GM19025 (cell line): Measurements from ENCODE around the gene ELAVL1.
"Not testable (repeated sequence)": the region's sequence is repeated elsewhere in the genome, so short reads cannot be mapped to it uniquely, and the experiment has no call there.

Experiments used
- ATAC-seq: cut with Tn5 transposase; IDR thresholded peaks from one replicate; pipeline ENCODE4 v1.9.1; 2021; ENCODE audit warnings: mild to moderate bottlenecking, low read depth, moderate library complexity; ENCODE audit not compliant: unreplicated experiment

Gene ELAVL1

GRCh38 chr19:7926021-7926726 lies 79.3 kb downstream of the ELAVL1 start, which contains the start of gene CTXN1:
CTXN1 (minus strand) TSS chr19:7926135; CDS start chr19:7925538, 597 bp downstream.
- ATAC-seq, result no peak

GRCh38 chr19:7925171-7925851 lies 80.1 kb downstream of the ELAVL1 start:
- ATAC-seq, result no peak

- no peak for ATAC-seq
These were observed 80.7 kb downstream of the ELAVL1 start for GRCh38 chr19:7924651-7925170.

GRCh38 chr19:7924241-7924640 lies 81.2 kb downstream of the ELAVL1 start:
- no peak for ATAC-seq

- no peak for ATAC-seq
These were observed 81.9 kb downstream of the ELAVL1 start for GRCh38 chr19:7923295-7924191.

- ATAC-seq, result no peak
These were observed 82.6 kb downstream of the ELAVL1 start for GRCh38 chr19:7922836-7923195.

- no peak for ATAC-seq
These were observed 83.2 kb downstream of the ELAVL1 start for GRCh38 chr19:7921967-7922835.

GRCh38 chr19:7921302-7921966 lies 84.0 kb downstream of the ELAVL1 start:
- no peak for ATAC-seq

- peak; percentile 40 for ATAC-seq
These were observed 84.7 kb downstream of the ELAVL1 start for GRCh38 chr19:7920519-7921301.

GRCh38 chr19:7919610-7920518 lies 85.6 kb downstream of the ELAVL1 start, which contains the start of gene SNAPC2:
SNAPC2 (plus strand) TSS chr19:7920338; CDS start chr19:7920367, 29 bp downstream.
- peak; percentile 55 for ATAC-seq

GRCh38 chr19:7918615-7919421 lies 86.6 kb downstream of the ELAVL1 start:
- ATAC-seq, result no peak

- ATAC-seq, result not testable (repeated sequence)
These were observed 87.3 kb downstream of the ELAVL1 start for GRCh38 chr19:7918062-7918614.

- no peak for ATAC-seq
These were observed 88.0 kb downstream of the ELAVL1 start for GRCh38 chr19:7917267-7918061.

- ATAC-seq, result no peak
These were observed 88.5 kb downstream of the ELAVL1 start for GRCh38 chr19:7916955-7917266.

- no peak for ATAC-seq
These were observed 89.1 kb downstream of the ELAVL1 start for GRCh38 chr19:7916103-7916954.
